GM21390 (cell line): ENCODE results near the gene ZNF100.
A peak's percentile ranks its signal among the peaks of the same experiment; 100 is the strongest.
"Not testable (repeated sequence)": the region's sequence is repeated elsewhere in the genome, so short reads cannot be mapped to it uniquely, and the experiment has no call there.

ENCODE experiments used
- ATAC-seq: cut with Tn5 transposase; IDR thresholded peaks from one replicate; pipeline ENCODE4 v1.9.1; 2021; ENCODE audit not compliant: unreplicated experiment

ZNF100 gene

GRCh38 chr19:21767065-21767800 lies at the start of gene ZNF100:
Gene ZNF100, minus strand, starts transcription at chr19:21767579. Its CDS starts 150 bp downstream, at chr19:21767429.
- ATAC-seq, result peak; percentile 94

- ATAC-seq, result no peak
Observed at GRCh38 chr19:21812448-21812847, 45.1 kb upstream of the ZNF100 start.

GRCh38 chr19:21808400-21809000 lies 41.1 kb upstream of the ZNF100 start:
- ATAC-seq, result not testable (repeated sequence)

GRCh38 chr19:21789466-21790085 lies 22.2 kb upstream of the ZNF100 start:
- no peak for ATAC-seq

- ATAC-seq, result no peak
Observed at GRCh38 chr19:21786936-21787335, 19.6 kb upstream of the ZNF100 start.

- not testable (repeated sequence) for ATAC-seq
Observed at GRCh38 chr19:21775792-21776191, 8.4 kb upstream of the ZNF100 start.

- not testable (repeated sequence) for ATAC-seq
Observed at GRCh38 chr19:21766705-21767064, 694 bp downstream of the ZNF100 start.

GRCh38 chr19:21765151-21765550 lies 2.2 kb downstream of the ZNF100 start:
- ATAC-seq, result no peak

GRCh38 chr19:21761547-21761946 lies 5.8 kb downstream of the ZNF100 start:
- ATAC-seq, result not testable (repeated sequence)

GRCh38 chr19:21758296-21758695 lies 9.1 kb downstream of the ZNF100 start:
- no peak for ATAC-seq

- ATAC-seq, result not testable (repeated sequence)
Observed at GRCh38 chr19:21755555-21755954, 11.8 kb downstream of the ZNF100 start.

GRCh38 chr19:21751384-21751783 lies 16.0 kb downstream of the ZNF100 start:
- no peak for ATAC-seq

- no peak for ATAC-seq
Observed at GRCh38 chr19:21750586-21751128, 16.7 kb downstream of the ZNF100 start.

GRCh38 chr19:21749090-21749489 lies 18.3 kb downstream of the ZNF100 start:
- no peak for ATAC-seq

GRCh38 chr19:21748088-21748487 lies 19.3 kb downstream of the ZNF100 start:
- ATAC-seq, result no peak

GRCh38 chr19:21740559-21740958 lies 26.8 kb downstream of the ZNF100 start:
- no peak for ATAC-seq

- not testable (repeated sequence) for ATAC-seq
Observed at GRCh38 chr19:21726942-21727747, 40.2 kb downstream of the ZNF100 start.

- ATAC-seq, result no peak
Observed at GRCh38 chr19:21713761-21714160, 53.6 kb downstream of the ZNF100 start.

GRCh38 chr19:21709464-21709863 lies 57.9 kb downstream of the ZNF100 start:
- ATAC-seq, result no peak

GRCh38 chr19:21707878-21708277 lies 59.5 kb downstream of the ZNF100 start:
- ATAC-seq, result not testable (repeated sequence)

GRCh38 chr19:21707065-21707464 lies 60.3 kb downstream of the ZNF100 start:
- ATAC-seq, result no peak
